ENCODE results near the gene DHRS7C.
"Not testable (repeated sequence)": the region's sequence is repeated elsewhere in the genome, so short reads cannot be mapped to it uniquely, and the experiment has no call there.

The DHRS7C gene

DNA sequence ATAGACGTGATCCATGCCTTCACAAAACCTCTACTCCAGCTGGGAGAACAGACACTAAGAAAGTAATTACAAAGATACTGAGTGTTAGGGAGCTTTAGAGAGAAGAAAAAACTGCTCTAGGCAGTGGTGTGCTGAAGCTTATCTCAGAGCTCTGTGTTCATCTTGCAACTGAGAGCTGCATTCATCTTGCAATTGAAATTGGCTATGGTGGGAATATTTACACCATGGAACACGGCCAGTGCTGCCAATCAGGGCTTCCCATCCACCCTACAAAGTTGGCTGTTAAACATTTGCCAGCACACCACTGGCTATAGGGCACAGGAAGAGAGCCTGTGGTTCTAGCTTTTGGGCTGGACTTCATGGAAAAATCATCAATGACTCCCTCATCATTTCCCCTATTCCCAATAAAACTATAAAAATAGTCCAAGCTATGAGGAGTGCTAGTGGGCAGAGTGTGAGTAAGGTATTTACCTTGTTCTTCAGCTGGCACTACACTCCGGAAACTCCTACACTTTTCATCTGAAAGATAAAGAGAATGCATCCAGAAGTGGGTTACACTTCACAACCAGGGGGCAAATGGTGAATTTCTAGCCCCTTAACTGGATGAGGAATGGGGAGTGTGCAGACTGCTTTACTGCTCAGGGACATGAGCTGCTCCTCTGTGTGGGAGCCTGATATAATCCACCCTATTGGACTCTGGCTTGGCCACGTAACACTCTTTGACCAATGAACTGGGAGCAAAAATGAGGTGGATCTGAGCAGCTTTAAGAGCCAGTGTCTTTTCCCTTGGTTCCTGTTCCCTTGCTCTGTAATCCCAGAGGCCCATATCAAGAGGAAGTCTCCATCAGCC lies 18.9 kb upstream of the DHRS7C start:
- DNase-seq (ENCODE audit: low read depth) = no peak

DNA sequence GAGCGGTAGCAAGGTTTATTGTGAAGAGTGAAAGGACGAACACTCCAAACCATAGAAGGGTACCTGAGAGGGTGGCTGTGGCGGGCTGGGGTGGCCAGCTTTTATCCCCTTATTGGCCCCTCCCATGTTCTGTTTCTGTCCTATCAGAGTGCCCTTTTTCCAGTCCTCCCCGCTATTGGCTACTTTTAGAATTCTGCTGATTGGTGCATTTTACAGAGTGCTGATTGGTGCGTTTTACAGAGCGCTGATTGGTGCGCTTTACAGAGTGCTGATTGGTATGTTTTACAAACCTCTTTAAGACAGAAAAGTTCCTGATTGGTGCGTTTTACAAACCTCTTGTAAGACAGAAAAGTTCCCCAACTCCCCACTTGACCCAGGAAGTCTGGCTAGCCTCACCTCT lies 18.0 kb upstream of the DHRS7C start:
- no peak for DNase-seq (ENCODE audit: low read depth)

DNA sequence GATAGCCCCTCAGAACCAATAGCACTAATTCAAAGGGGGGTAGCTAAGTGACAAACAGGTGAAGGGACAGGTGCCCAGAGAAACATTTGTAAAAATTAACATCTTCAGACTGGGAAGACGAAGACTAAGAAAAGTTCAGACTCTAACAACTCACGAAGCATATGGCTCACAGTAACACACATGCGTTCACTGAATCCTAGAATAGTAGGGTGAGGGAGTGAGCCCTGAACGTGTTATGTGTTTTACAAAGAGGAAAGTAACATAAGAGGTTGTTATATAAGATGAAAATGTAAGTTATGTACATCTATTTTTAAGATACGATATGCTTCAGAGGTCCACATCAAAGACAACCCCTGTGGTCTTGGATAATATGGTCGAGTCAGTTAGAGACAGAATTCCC lies 15.3 kb upstream of the DHRS7C start:
- no peak for DNase-seq (ENCODE audit: low read depth)

DNA sequence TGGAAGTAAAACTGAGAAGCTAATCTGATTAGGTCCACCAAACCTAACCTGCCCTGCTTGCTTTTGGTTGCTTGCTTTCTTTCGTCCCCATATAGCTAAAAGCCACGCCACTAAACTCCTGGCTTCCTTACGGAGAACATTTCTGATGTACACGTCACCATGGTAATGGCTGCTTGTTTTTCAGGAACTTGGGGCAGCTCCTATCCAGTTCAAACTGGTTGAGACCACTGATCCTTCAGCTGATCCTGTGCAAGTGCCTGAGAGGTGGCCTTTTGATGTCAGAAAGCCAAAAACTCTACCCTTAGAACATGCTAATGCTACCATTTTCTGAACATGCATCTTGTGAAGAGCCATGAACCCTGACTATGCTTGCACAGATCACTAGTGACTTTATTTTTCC lies 14.4 kb upstream of the DHRS7C start:
- no peak for DNase-seq (ENCODE audit: low read depth)

DNA sequence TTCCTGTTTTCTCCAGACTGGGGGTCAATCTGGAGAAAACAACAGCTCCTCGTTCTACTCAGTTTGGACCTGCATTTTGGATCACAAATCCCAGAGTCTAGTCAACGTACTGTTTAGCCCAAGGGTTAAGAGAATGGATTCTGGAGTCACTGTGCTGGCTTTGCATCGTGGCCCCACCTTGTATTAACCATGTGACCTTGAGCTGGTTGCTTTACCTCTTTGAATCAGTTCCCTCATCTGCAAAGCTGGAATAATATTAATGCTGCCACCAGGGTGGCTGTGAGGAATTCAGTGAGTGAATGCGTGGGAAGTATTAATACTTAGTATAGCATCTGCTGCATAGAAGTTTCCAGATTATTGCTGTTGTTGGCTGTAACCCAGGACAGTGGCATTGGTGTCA lies 11.3 kb upstream of the DHRS7C start:
- DNase-seq (ENCODE audit: low read depth) = no peak

DNA sequence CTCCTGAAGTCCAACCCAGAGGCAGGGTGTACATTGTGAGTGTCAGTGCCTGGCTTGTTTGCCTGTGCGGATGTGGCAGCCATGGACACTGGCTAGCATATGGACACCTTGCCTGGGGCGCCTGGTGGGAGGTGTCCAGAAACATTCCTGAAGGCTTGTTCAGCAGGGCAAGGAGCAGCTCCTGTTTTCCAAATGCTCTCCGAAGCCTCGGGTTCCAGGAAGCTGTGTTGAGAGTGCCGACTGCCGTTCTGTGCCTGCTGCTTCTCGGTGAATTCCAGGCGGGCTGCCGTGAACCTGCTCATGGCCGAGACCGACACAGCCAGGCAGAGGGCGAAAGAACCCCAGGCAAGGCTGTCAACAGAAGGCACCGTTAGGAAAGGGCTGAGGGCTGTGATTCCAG lies 10.9 kb upstream of the DHRS7C start:
- no peak for DNase-seq (ENCODE audit: low read depth)

DNA sequence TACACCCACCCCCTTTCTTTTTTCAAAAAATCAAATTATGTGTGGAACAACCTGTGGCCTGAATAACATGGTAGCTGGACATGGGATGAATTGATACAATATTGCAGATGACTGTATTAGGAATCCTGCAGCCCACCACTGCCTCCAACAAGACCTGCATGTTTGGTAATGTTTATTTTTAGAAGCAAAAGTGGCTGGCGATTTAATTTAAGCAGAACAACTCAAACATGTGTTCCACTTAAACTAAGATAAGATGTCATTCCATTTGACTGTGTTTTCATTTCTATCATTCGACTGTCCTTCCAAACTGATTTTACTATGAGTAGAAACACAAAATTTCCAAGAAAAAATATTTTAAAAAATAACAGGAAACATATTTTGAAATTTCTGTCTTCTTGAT lies 10.1 kb upstream of the DHRS7C start:
- no peak for DNase-seq (ENCODE audit: low read depth)

DNA sequence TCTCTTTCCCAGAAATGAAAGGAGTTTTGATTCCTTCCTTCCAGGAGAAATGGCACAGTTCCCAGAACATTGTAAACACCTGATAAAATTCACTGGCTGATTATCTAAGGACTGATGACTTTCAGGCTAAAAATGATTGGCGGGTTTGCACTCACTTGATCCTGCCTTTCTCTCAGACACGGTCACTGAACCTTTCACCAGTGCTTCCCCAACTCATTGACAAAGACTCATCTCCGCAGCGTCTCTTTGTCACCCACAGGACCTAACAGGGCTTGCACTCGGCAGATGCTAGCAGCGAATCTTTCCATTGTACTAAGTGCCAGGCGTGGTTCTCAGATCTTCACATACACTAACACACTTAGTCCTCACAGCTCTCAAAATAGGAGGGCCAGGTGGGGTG lies 7.3 kb upstream of the DHRS7C start:
- no peak for DNase-seq (ENCODE audit: low read depth)

DNA sequence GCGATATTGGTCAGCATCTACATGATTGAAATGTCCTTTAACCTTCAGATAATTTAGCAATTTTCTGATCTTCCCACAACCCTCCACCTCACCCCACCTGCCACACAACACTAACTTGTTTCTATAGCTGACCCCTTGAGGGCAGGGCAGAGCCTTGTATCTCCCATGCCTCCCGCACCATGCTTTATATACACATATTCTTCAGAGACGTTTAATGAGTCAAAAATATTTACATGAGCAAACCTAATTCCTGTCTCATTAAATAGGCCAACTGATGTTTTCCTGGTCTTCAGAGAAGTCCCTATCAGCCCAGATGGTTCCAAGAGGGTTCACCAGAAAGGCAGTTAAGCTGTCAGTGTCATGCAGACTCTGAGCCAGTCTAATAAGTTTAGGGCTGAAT lies 6.6 kb upstream of the DHRS7C start:
- no peak for DNase-seq (ENCODE audit: low read depth)

DNA sequence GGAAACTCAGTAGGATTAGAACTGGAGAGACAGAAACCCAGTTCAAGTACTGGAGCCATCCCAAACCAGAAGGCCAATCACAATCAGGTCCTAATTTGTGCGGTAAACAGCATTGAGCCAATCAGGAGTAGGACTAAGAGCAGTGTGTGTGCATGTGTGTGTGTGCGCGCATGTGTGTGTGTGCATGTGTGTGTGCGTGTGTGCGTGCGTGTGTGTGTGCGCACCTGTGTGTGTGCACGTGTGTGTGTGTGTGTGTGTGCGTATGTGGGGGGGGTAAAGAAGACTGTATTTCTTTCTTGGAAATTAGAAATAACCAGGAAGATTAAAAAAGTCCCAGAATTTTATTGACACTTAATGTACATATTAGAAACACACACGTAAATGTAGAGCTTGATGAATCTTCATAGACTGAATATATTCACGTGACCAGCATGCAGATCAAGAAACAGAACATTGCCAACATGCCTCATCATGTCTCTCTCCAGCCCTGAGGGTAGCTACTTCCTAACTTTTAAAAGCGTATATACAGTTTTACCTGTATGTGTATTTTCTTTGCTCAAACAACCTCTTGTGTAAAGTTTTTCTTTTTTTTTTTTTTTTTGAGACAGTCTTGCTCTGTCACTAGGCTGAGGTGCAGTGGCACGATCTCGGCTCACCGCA lies 919 bp upstream of the DHRS7C start:
- DNase-seq (ENCODE audit: low read depth) = no peak

DNA sequence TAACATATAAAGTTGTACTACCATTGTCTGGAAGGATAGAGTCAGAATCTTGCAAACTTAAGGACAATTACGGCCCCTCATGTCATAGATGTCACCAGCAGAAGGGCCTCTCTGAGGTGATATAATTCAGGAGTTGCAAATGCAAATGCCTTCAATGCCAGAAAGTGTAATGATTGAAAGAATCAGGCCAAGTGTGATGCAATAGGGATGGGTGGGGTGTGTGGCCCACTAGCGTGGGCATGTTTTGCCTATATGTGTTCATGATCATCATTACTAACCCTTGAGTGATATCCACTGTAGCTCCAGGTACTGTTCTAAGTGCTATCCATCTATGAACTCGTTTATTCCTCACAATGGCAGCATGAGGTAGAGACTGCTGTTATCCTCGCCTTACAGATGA lies 1.1 kb downstream of the DHRS7C start:
- no peak for DNase-seq (ENCODE audit: low read depth)

DNA sequence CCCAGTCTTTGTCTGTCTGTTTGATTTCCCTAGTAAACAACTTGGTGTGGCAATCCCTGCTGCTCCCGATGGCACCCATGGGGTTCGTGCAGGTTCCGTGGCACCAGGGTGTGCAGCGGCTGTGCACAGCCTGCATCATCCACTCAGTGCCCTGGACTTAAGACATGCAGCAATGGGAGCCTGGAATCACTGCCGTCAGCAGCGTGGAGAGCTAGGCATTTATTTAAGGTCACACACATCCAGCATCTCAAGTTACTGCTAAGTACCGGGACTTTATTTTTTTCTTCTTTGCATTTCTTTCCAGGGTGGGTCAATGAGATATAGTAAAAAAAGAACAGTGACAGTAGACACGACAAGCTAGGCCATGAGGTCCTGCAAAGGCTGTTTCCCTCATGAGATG lies 2.8 kb downstream of the DHRS7C start:
- DNase-seq (ENCODE audit: low read depth) = no peak

DNA sequence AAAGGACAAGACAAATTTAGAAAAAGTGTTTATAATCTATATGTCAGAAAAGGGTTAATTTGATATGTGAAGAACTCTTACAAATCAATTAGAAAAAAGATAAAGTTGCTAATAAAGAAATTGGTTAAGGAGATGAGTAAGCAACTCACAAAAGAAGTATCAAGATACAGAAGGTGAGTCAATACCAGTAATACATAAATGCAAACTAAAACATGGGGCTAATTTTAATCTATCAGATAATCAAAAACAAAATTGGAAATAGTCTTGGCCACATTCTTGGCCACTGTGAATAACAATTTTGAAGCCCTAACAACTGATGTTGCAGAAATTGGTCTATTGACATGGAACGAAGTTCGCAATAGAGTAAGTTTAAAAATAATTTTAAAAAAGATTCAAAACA lies 6.8 kb downstream of the DHRS7C start:
- no peak for DNase-seq (ENCODE audit: low read depth)

DNA sequence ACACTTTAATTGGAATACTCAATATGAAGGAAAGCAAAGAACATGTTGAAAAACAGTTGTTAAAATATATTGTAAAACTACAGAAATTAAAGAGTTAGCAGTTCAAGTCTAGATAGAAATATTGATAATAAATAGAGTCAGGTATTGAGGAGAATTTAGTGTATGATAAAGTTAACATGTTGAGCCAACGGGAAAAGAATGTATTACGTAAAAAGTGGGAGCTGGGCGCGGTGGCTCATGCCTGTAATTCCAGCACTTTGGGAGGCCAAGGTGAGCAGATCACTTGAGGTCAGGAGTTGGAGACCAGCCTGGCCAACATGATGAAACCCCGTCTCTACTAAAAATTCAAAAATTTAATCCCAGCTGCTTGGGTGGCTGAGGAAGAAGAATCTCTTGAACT lies 7.9 kb downstream of the DHRS7C start:
- DNase-seq (ENCODE audit: low read depth) = not testable (repeated sequence)

DNA sequence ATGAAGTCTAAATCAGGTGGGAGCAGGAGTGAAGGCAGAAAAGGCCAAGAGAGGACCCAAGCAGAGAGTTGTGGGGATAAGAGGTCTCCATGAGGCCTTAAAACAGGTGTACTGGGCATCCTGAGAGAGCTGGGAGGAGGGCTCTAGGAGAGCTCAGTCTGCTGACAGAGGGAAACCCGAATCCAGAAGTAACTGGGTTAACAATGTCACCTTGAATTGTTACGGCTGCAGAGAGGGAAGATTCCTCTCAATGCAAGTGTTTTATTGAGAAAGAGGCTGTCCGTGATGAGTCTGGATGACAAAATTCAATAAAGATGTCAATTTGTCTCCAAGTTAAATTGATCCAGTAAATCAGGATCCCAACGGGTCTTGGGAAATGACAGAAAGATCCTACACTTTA lies 8.3 kb downstream of the DHRS7C start:
- no peak for DNase-seq (ENCODE audit: low read depth)

DNA sequence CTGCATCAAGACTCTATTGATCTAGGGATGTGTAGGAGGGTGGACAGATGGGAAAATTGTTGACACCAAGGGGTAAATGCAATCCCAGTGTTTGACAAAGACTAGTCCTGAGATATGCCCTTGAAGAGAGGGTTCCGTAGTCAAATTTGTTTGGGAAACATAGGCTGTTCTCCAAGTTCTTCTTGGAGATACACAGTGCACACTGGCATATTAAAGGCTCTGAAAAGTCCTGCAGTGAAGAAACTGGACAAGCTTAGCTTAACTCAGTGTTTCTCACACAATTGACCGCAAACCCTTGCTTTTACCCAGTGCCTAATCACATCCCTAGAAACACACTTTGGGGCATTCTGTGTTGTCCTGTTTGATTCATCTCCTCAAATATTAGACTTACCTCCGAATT lies 10.8 kb downstream of the DHRS7C start:
- no peak for DNase-seq (ENCODE audit: low read depth)

DNA sequence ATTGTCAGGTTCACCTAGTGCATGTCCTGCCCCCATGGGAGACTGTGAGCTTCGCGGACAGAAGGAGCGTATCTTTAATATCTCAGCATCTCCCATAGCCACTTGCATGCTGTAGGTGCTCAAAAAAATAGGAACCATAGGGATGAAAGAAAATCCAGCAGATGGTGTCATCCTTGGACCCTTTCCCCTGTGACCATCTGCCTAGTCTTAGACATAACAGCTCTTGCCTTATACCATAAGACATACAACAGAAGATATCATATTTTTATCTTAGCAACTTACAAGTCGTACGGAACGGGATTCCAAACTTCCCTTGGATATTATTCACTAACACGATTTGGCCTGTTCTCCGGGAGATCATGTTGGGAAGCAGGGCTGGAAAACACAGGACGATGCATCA lies 14.5 kb downstream of the DHRS7C start:
- DNase-seq (ENCODE audit: low read depth) = no peak

DNA sequence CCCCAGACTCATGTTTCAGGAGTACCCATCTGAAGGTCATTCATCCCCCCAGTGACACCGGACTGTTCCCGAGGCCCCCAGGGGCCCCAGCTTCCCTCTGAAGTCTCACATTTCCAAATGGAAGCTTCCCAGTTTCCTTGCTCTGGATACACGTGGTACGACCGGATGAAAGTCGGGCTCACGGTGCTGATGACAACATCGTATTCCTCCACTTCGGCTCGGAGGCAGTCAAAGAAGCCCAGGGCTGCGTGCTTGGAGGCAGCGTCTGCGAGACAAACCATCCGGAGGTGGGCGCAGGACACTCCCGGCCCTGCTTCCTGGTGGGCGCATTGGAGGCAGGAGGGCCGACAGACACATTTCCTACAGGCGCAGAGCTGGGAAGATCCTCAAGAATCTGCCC lies 18.7 kb downstream of the DHRS7C start:
- no peak for DNase-seq (ENCODE audit: low read depth)

DNA sequence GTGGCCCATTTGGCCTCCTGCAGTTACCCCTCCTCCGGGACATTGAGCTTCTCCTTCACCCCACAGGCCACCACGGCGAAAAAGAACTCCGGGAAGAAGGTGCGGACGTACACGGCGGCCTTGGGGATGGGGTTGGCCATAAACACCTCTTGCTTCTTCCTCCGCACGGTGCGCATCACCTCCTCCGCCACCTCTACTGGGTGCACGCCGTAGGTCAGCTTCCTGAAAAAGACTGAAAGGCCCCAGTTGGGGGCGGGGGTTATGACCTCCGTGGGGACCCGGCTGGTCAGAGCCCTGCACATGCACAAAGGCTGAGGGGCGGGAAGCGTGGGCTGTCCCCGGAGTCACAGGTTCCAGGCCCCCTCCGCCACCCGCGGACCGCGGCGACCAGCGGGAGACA lies 19.9 kb downstream of the DHRS7C start:
- no peak for DNase-seq (ENCODE audit: low read depth)

DNA sequence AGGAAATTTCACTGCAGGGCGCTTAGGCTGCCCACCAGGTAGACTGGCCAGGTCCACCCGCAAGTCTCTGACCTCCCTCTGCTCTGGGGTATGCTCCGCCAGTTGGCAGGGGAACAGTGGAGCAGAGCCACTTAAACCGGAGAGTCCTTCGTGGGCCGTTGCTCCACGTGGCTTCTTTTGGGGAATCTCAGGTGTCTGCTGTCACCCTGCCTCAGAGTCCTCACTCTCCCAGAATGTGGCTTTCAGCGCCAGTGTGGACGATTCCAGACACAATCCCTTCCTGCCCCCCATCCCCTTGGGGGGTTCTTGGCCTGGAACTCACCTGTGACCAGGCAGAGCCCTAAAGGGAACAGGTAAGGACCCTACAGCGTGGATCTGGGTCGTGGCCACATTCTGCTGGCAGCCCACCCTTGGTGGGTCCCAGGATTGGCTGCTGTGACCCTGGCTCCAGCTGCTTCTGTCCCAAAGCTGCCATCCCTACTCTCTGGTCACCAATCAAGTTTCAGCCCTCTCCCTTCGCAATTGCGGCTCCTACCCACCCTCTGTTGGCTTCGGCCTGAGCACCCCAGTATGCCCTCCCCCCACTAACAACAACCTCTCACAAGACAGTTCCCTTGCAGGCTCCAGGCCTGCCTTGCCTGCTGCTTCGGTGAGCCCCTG lies 22.2 kb downstream of the DHRS7C start:
- DNase-seq (ENCODE audit: low read depth) = no peak

DNA sequence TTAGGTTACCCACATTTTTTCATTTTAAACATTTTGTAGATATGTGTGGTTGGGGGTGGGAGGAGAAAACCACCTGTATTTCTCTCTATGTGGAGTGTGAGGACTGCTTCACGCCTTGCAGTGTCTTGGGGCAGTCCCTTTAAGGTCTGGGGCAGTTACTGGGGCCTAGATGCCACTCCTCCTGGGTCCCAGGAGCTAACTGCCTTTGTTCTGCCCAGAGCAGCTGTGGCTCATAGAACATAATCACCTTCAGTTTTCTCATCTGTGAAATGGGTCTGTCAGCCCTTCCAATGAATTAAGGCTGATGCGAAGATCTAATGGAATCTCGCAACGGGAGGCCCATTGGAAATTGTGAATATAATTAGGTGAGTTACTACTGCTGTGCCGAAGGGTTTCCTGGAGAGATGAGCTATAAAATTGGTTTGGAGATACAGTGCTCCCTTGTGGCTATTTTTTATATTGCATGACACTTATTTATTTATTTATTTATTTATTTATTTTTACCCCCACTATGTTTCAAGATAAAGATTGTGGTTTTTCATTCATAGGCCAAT lies 22.9 kb downstream of the DHRS7C start:
- no peak for DNase-seq (ENCODE audit: low read depth)

DNA sequence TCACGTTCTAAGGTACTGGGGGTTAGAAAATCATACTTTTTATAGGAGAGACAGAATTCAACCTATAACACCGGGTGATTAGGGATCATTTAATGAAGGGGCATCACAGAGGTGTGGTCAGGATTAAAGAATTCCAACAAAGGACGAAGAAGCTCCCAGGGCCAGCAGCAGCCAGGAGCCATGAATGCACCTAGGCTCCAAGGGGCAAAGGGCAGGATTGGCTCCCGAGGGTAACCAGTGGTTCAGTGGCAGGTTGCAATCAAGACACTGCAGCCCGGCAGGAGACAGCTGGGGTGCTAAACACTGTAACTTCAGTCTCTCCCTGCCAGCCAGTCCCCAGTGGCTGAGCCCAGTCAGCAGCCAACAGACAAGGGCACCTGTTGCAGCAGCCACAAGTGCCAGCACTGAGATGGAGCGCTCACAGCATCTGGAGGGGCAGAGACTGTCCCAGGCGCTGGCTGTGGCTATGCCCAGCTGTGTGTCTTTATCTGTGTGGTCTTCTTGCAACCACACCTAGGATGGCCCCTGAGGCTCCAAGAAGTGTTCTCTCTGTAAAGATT lies 23.9 kb downstream of the DHRS7C start:
- DNase-seq (ENCODE audit: low read depth) = no peak

DNA sequence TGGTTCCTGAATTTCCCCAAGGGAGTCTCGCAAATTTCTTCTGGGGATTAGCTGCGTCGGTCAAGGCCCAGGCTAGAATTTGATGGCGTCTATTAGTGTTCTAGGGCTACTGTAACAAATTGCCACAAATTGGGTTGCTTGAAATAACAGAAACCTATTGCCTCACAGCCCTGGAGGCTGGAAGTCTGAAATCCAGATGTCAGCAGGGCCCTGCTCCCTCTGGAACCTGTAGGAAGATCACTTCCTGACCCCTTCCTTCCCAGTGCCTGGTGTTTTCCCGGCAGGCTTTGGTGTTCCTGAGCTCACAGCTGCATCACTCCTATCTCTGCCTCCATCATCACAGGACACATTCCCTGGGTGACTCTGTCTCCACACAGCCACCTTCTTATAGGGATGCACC lies 24.4 kb downstream of the DHRS7C start:
- DNase-seq (ENCODE audit: low read depth) = no peak

All from stimulated activated CD8-positive, alpha-beta memory T cell treated with anti-CD3 and anti-CD28 coated beads, Interleukin-15, amount 100 ng/mL, for 24 hours (primary cell).